H1 (cell line): Measurements from ENCODE around the gene CCDC89. TPM values are rescaled to one million over a fixed set of nuclear protein-coding genes. Genes with fewer than 3 reads are reported as not detected.

Experiments
- RBBP5 ChIP-seq: IDR thresholded peaks from 2 replicates; pipeline ENCODE4 v1.7.1; 2012; ENCODE audit warnings: low read depth, mild to moderate bottlenecking, inconsistent platforms, low read length, moderate library complexity, borderline replicate concordance
- TAF1 ChIP-seq: IDR thresholded peaks from 2 replicates; pipeline ENCODE4 v1.6.1; 2011; ENCODE audit warnings: mild to moderate bottlenecking, low read depth, low read length
- polyA plus RNA-seq, 7 experiments: library from polyadenylated mRNA; depleted of rRNA in 3 of 7; stranded (reverse) in 5 of 7; unstranded in 2 of 7; fragments of >200 nt in 5 of 7; fragments of 200-250 nt in 2 of 7; gene quantifications; 1 replicate in 5 of 7; 2 replicates in 1 of 7; 4 replicates in 1 of 7; pipeline versions ENCODE4 v1.2.1 to v1.2.3, GENCODE V29; 2011 to 2013; ENCODE audit warnings: missing spikeins in 2 of 7, mixed read lengths in 2 of 7
- total RNA-seq: library from RNA; stranded (reverse); fragmentation: NEBNext Ultra II Directional; extraction: Animal tissue kit (Norgen Biotek cat#: 25700); gene quantifications from 2 replicates; pipeline ENCODE4 v1.2.1, GENCODE V29; 2021

The CCDC89 gene
- total and polyA plus RNA-seq, 2 of the 8 experiments (the other 6 are each of a cell fraction or from before 2014, with no cell fraction given), result not detected

DNA sequence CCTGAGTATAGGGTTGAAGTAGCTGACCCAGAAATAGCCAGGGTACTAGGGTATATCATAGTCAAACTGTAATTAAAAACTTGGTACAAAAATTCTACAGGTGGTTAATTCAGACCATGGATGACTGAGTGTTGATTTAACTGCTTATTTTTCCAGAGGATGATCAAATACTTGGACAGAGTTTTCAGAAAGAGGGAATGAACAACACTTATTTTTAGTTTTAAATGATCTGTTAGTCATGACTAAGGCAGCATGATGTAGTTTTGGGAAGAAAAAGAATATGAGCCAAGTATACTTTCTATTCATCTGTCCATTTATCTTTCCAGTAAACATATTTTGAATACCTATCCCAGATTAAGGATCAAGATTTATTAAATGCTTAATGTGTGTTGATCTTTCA is 19.8 kb upstream of the CCDC89 start (continued):
- no peak for TF ChIP-seq RBBP5
- TF ChIP-seq TAF1, result no peak
- TF ChIP-seq, all 59 proteins: peak for 0
